NCI-H345 (cell line): ENCODE data around the gene ASTN2.
A peak's percentile ranks its signal among the peaks of the same experiment; 100 is the strongest.
"Not testable (repeated sequence)": the region's sequence is repeated elsewhere in the genome, so short reads cannot be mapped to it uniquely, and the experiment has no call there.

Source experiments
- DNase-seq: peaks from one replicate; lab custom pipeline; 2025; lab: John Stamatoyannopoulos, UW

The ASTN2 gene

GRCh38 chr9:116700882-116701865 is 713.7 kb downstream of the ASTN2 start:
- no peak for DNase-seq

GRCh38 chr9:116700279-116700678 is 714.6 kb downstream of the ASTN2 start:
- no peak for DNase-seq

GRCh38 chr9:116697887-116698286 is 717.0 kb downstream of the ASTN2 start:
- DNase-seq: no peak

- no peak for DNase-seq
Measured at GRCh38 chr9:116697362-116697761, 717.5 kb downstream of the ASTN2 start.

- DNase-seq: no peak
Measured at GRCh38 chr9:116695438-116695837, 719.4 kb downstream of the ASTN2 start.

GRCh38 chr9:116694785-116695291 is 720.0 kb downstream of the ASTN2 start:
- no peak for DNase-seq

- no peak for DNase-seq
Measured at GRCh38 chr9:116693233-116693731, 721.6 kb downstream of the ASTN2 start.

GRCh38 chr9:116692616-116693015 is 722.2 kb downstream of the ASTN2 start:
- no peak for DNase-seq

- DNase-seq: no peak
Measured at GRCh38 chr9:116691607-116692006, 723.2 kb downstream of the ASTN2 start.

GRCh38 chr9:116690805-116691204 is 724.1 kb downstream of the ASTN2 start:
- not testable (repeated sequence) for DNase-seq

- no peak for DNase-seq
Measured at GRCh38 chr9:116689486-116690032, 725.3 kb downstream of the ASTN2 start.

GRCh38 chr9:116688806-116689485 is 725.9 kb downstream of the ASTN2 start:
- DNase-seq: no peak

- DNase-seq: no peak
Measured at GRCh38 chr9:116687754-116688135, 727.1 kb downstream of the ASTN2 start.

GRCh38 chr9:116687074-116687753 is 727.6 kb downstream of the ASTN2 start, which contains the start of gene TRIM32:
Gene TRIM32, plus strand, starts transcription at chr9:116687305. Its CDS starts 10,438 bp downstream, at chr9:116697743.
- DNase-seq: peak; percentile 94

- no peak for DNase-seq
Measured at GRCh38 chr9:116686693-116687073, 728.2 kb downstream of the ASTN2 start.

- DNase-seq: no peak
Measured at GRCh38 chr9:116686135-116686534, 728.7 kb downstream of the ASTN2 start.

GRCh38 chr9:116685166-116685565 is 729.7 kb downstream of the ASTN2 start:
- DNase-seq: no peak

GRCh38 chr9:116683535-116683934 is 731.3 kb downstream of the ASTN2 start:
- no peak for DNase-seq

- no peak for DNase-seq
Measured at GRCh38 chr9:116674210-116674980, 740.5 kb downstream of the ASTN2 start.

GRCh38 chr9:116673375-116673774 is 741.5 kb downstream of the ASTN2 start:
- DNase-seq: no peak

GRCh38 chr9:116671605-116672004 is 743.3 kb downstream of the ASTN2 start:
- DNase-seq: no peak
